Chondrocyte (in vitro differentiated cells): ENCODE results near the gene NRK. TPM values are rescaled to one million over a fixed set of nuclear protein-coding genes. Genes with fewer than 3 reads are reported as not detected.
"Not testable (repeated sequence)": the region's sequence is repeated elsewhere in the genome, so short reads cannot be mapped to it uniquely, and the experiment has no call there.

Experiments used
- DNase-seq: peaks from one replicate; pipeline ENCODE4 v3.0.0; 2021; ENCODE audit warnings: mixed read lengths, low spot score
- H3K27ac Mint-ChIP-seq: one replicate; pipeline ENCODE4 v1.8.0; 2021; ENCODE audit warnings: mild to moderate bottlenecking, moderate library complexity, mixed read lengths; ENCODE audit not compliant: unreplicated experiment
- H3K27me3 Mint-ChIP-seq: 2 replicates; pipeline ENCODE4 v1.8.0; 2021; ENCODE audit warnings: low read depth, mixed read lengths
- H3K36me3 Mint-ChIP-seq: 2 replicates; pipeline ENCODE4 v1.8.0; 2021; ENCODE audit warnings: low read depth, mixed read lengths
- H3K4me1 Mint-ChIP-seq: 2 replicates; pipeline ENCODE4 v1.8.0; 2021; ENCODE audit warnings: low read depth, mild to moderate bottlenecking, mixed read lengths
- H3K4me3 Mint-ChIP-seq: one replicate; pipeline ENCODE4 v1.8.0; 2021; ENCODE audit warnings: mild to moderate bottlenecking, moderate library complexity, mixed read lengths; ENCODE audit not compliant: unreplicated experiment
- H3K9me3 Mint-ChIP-seq: 2 replicates; pipeline ENCODE4 v1.8.0; 2021; ENCODE audit warnings: low read depth, mixed read lengths
- CTCF ChIP-seq: fragments of 200-600 bp; sonication (generic); IDR thresholded peaks from 2 replicates; pipeline ENCODE4 v1.5.0; 2021; ENCODE audit warnings: antibody characterized with exemption, mild to moderate bottlenecking, moderate library complexity
- total RNA-seq: library from RNA; stranded (reverse); gene quantifications from 3 replicates; pipeline ENCODE4 v1.2.1, GENCODE V29; 2021

NRK gene
- total RNA-seq, 1 donor from 2014 or later: 13.1 TPM

DNA sequence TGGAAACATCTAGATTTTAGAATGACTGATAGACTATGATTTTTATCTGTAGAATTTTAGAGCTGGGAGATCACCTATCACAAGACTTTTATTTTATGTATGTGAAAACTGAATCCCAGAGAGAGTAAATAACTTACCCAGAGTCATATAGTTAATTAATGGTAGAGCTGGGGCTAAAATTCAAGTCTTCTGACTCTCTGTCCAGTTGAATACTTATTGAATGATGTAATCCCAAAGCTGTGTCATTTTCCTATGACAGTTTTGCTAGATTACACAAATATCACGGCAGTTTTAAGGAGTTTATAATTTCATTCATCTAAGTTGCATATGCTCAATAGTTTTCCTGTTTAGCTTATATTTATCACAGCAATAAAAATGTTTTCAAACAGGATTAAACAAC, 6.7 kb downstream of the NRK start:
- Mint-ChIP-seq H3K4me3 (no peak overlapping the region), H3K9me3 (no peaks in the 10 kb centered on the region), H3K36me3 (no peaks in the 10 kb centered on the region), H3K27ac (no peak overlapping the region), H3K27me3 (no peaks in the 10 kb centered on the region), H3K4me1 (peaks cover 15% of the 10 kb centered on the region)
- no peak for TF ChIP-seq CTCF
- no peak for DNase-seq

- H3K4me3 Mint-ChIP-seq: no peak overlapping the region
- H3K4me1 Mint-ChIP-seq: peaks cover 23% of the 10 kb centered on the region
- H3K36me3 Mint-ChIP-seq: no peaks in the 10 kb centered on the region
- no peaks in the 10 kb centered on the region for H3K27me3 Mint-ChIP-seq
- no peak for TF ChIP-seq CTCF
- H3K9me3 Mint-ChIP-seq: no peaks in the 10 kb centered on the region
- peak overlapping the region; percentile 80 for H3K27ac Mint-ChIP-seq
- no peak for DNase-seq
Observed at GRCh38 chrX:105837232-105837631, 14.9 kb downstream of the NRK start.

DNA sequence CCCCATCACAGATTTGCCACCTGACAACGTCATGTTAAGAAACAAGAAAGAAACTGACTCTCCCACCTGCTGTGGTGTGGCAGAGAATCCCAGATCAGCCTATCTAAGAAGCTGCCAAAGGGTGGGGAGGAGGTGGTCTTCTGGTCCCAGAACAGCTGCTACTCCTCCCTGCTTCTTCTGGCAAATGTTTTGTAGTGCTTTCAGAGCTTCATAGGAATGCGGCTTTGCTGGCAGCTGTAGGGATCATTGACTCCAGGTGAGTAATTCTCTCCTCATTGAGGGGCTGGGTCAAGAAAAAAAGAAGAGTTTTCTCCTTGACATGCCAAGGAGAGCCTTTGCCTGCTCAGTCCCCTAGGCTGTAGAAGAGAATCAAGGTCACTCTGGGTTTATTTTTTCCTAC, 23.3 kb downstream of the NRK start:
- no peaks in the 10 kb centered on the region for H3K36me3 Mint-ChIP-seq
- no peaks in the 10 kb centered on the region for H3K27me3 Mint-ChIP-seq
- peaks cover 16% of the 10 kb centered on the region for H3K4me1 Mint-ChIP-seq
- no peaks in the 10 kb centered on the region for H3K9me3 Mint-ChIP-seq
- no peak overlapping the region for H3K27ac Mint-ChIP-seq
- no peak overlapping the region for H3K4me3 Mint-ChIP-seq
- no peak for TF ChIP-seq CTCF
- no peak for DNase-seq

DNA sequence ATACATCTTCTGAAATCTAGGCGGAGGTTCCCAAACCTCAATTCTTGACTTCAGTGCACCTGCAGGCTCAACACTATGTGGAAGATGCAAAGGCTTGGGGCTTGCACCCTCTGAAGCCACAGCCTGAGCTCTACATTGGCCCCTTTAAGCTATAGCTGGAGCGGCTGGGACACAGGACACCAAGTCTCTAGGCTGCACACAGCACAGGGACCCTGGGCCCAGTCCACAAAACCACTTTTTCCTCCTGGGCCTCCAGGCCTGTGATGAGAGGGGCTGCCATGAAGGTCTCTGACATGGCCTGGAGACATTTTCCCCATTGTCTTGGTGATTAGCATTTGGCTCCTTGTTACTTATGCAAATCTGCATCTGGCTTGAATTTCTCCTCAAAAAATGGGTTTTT, 27.8 kb downstream of the NRK start:
- not testable (repeated sequence) for H3K27me3 Mint-ChIP-seq, DNase-seq, H3K36me3 Mint-ChIP-seq, H3K4me3 Mint-ChIP-seq, H3K27ac Mint-ChIP-seq, H3K4me1 Mint-ChIP-seq, H3K9me3 Mint-ChIP-seq

GRCh38 chrX:105865709-105866108, 43.4 kb downstream of the NRK start:
- Mint-ChIP-seq H3K4me3 (no peak overlapping the region), H3K4me1 (peaks cover 12% of the 10 kb centered on the region)
- no peak for TF ChIP-seq CTCF

DNA sequence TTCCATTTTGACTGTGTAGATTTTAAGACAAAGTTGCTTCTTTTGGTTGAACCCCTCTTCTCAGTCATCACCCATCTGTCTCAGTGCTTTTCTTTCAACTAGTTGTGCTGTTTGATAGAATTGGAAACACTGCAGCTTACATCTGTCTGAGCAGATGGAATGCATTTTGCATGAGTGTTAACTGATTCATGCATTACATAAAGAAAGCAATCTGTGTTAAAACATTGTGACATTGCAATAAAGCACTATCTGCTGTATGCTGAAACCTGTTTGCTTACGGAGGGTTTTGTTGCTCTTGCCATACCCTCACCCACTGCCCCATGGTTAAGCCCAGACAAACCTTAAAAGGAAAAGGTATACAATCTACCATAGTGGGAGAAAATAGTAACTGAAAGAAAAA, 47.4 kb downstream of the NRK start:
- Mint-ChIP-seq H3K9me3 (no peaks in the 10 kb centered on the region), H3K4me1 (peaks cover 12% of the 10 kb centered on the region), H3K27me3 (no peaks in the 10 kb centered on the region), H3K36me3 (no peaks in the 10 kb centered on the region), H3K27ac (peak overlapping the region; percentile 38), H3K4me3 (no peak overlapping the region)
- no peak for TF ChIP-seq CTCF
- no peak for DNase-seq

More at GRCh38 chrX:105865709-105866108, 43.4 kb downstream of the NRK start:
- Mint-ChIP-seq H3K36me3 (no peaks in the 10 kb centered on the region), H3K9me3 (no peaks in the 10 kb centered on the region), H3K27me3 (no peaks in the 10 kb centered on the region), H3K27ac (no peak overlapping the region)
- no peak for DNase-seq
